WTC11 (cell line): ENCODE measurements around the gene CLK2. TPM values are rescaled to one million over a fixed set of nuclear protein-coding genes. Genes with fewer than 3 reads are reported as not detected.

Source experiments
- ATAC-seq: fragments of 200-7000 bp; cut with Tn5 transposase; 2 replicates; pipeline ENCODE4 v1.10.0; 2021; ENCODE audit warnings: mild to moderate bottlenecking, moderate library complexity
- CTCF ChIA-PET: fragments of 300-600 bp; sonication (Branson Sonifier 250); formaldehyde crosslinking; loops from one replicate; lab custom pipeline; 2021; ENCODE audit warnings: antibody characterized with exemption; lab: Charles Lee
- POLR2A ChIA-PET: fragments of 350-600 bp; sonication (Branson Sonifier 250); formaldehyde crosslinking; loops from one replicate; lab custom pipeline; 2021; ENCODE audit warnings: antibody characterized with exemption; lab: Charles Lee
- DNase-seq: peaks from one replicate; pipeline ENCODE4 v3.0.0; 2021; ENCODE audit warnings: low spot score
- H3K27ac Mint-ChIP-seq: 2 replicates; pipeline ENCODE4 v1.8.0; 2021; ENCODE audit warnings: mixed read lengths
- H3K27me3 Mint-ChIP-seq: 2 replicates; pipeline ENCODE4 v1.8.0; 2021; ENCODE audit warnings: low read depth, mild to moderate bottlenecking, moderate library complexity, mixed read lengths
- H3K36me3 Mint-ChIP-seq: 2 replicates; pipeline ENCODE4 v1.8.0; 2021; ENCODE audit warnings: mixed read lengths
- H3K4me1 Mint-ChIP-seq: 2 replicates; pipeline ENCODE4 v1.8.0; 2022; ENCODE audit warnings: mixed read lengths
- H3K4me3 Mint-ChIP-seq: 2 replicates; pipeline ENCODE4 v1.8.0; 2021; ENCODE audit warnings: mild to moderate bottlenecking, moderate library complexity, mixed read lengths
- H3K9me3 Mint-ChIP-seq: 2 replicates; pipeline ENCODE4 v1.8.0; 2021; ENCODE audit warnings: mixed read lengths
- FOXK1 ChIP-seq: sonication (generic); formaldehyde crosslinking; IDR thresholded peaks from 2 replicates; pipeline ENCODE4 v1.8.0; 2022; ENCODE audit warnings: mild to moderate bottlenecking, moderate library complexity, missing genetic modification reagents
- GABPB1 ChIP-seq: sonication (generic); formaldehyde crosslinking; IDR thresholded peaks from 2 replicates; pipeline ENCODE4 v1.8.1; 2023; ENCODE audit warnings: mild to moderate bottlenecking, missing genetic modification reagents
- GRHL2 ChIP-seq: fragments of 250-450 bp; sonication (Bioruptor Pico); IDR thresholded peaks from 2 replicates; pipeline ENCODE4 v1.8.0; 2022; ENCODE audit warnings: mild to moderate bottlenecking, moderate library complexity; ENCODE audit not compliant: insufficient replicate concordance, severe bottlenecking
- KAT7 ChIP-seq: sonication (generic); formaldehyde crosslinking; IDR thresholded peaks from 2 replicates; pipeline ENCODE4 v1.8.1; 2023; ENCODE audit warnings: missing genetic modification reagents, mild to moderate bottlenecking, borderline replicate concordance
- MXD4 ChIP-seq: fragments of 250-450 bp; sonication (Bioruptor Pico); IDR thresholded peaks from 2 replicates; pipeline ENCODE4 v1.8.0; 2021; ENCODE audit warnings: mild to moderate bottlenecking, moderate library complexity, borderline replicate concordance
- ZNF121 ChIP-seq: sonication (generic); formaldehyde crosslinking; IDR thresholded peaks from 2 replicates; pipeline ENCODE4 v1.8.0; 2023; ENCODE audit warnings: missing genetic modification reagents
- total RNA-seq: library from RNA; stranded (reverse); gene quantifications from 3 replicates; pipeline ENCODE4 v1.2.3, GENCODE V29; 2021
- TF ChIP-seq, protein P1 (sequence below): sonication (generic); formaldehyde crosslinking; IDR thresholded peaks from 2 replicates; pipeline ENCODE4 v1.8.1; 2022; ENCODE audit warnings: low read depth, missing genetic modification reagents, borderline replicate concordance
- TF ChIP-seq, protein P2 (sequence below): sonication (generic); formaldehyde crosslinking; IDR thresholded peaks from 2 replicates; pipeline ENCODE4 v1.8.1; 2023; ENCODE audit warnings: mild to moderate bottlenecking, missing genetic modification reagents, borderline replicate concordance
- TF ChIP-seq, protein P3 (sequence below): sonication (generic); formaldehyde crosslinking; IDR thresholded peaks from 2 replicates; pipeline ENCODE4 v1.8.0; 2022; ENCODE audit warnings: mild to moderate bottlenecking, missing genetic modification reagents
- TF ChIP-seq, protein P4 (sequence below): sonication (generic); formaldehyde crosslinking; IDR thresholded peaks from 2 replicates; pipeline ENCODE4 v1.8.1; 2022; ENCODE audit warnings: low read depth, mild to moderate bottlenecking, moderate library complexity, missing genetic modification reagents, borderline replicate concordance
- TF ChIP-seq, protein P5 (sequence below): sonication (generic); formaldehyde crosslinking; IDR thresholded peaks from 2 replicates; pipeline ENCODE4 v1.8.1; 2023; ENCODE audit warnings: mild to moderate bottlenecking, missing genetic modification reagents, moderate library complexity

CLK2 gene
- total RNA-seq, 1 experiment from 2014 or later: 74.4 TPM

DNA sequence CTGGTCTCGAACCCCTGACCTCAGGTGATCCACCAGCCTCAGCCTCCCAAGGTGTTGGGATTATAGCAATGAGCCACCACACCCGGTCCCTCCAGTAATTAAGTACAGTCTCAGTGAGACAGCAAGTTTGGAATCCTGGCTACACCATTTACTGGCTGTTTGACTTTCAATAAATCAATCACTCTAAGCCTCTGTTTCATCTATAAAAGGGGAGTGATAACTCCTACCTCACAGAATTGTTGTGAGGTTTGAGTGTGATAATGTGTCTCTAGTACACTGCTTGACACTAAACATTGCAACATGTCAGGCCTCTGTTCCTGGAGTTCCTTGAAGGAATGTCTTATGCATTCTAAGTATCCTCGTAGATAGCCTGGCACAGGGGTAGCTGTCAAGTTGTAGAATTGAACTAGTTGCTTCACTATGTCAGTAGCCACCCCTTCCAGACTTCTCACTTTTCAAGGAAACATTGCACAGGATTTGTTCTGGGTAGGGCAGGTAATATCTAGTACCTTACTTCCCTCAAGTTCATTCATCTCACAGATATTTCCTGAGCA lies 30.4 kb downstream of the CLK2 start (continued):
- TF ChIP-seq, protein P1, sequence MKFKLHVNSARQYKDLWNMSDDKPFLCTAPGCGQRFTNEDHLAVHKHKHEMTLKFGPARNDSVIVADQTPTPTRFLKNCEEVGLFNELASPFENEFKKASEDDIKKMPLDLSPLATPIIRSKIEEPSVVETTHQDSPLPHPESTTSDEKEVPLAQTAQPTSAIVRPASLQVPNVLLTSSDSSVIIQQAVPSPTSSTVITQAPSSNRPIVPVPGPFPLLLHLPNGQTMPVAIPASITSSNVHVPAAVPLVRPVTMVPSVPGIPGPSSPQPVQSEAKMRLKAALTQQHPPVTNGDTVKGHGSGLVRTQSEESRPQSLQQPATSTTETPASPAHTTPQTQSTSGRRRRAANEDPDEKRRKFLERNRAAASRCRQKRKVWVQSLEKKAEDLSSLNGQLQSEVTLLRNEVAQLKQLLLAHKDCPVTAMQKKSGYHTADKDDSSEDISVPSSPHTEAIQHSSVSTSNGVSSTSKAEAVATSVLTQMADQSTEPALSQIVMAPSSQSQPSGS (CRISPR knock-in tag): no peak
- TF ChIP-seq MXD4 (CRISPR knock-in tag) (no peak), KAT7 (CRISPR knock-in tag) (no peak)
- TF ChIP-seq, protein P2, sequence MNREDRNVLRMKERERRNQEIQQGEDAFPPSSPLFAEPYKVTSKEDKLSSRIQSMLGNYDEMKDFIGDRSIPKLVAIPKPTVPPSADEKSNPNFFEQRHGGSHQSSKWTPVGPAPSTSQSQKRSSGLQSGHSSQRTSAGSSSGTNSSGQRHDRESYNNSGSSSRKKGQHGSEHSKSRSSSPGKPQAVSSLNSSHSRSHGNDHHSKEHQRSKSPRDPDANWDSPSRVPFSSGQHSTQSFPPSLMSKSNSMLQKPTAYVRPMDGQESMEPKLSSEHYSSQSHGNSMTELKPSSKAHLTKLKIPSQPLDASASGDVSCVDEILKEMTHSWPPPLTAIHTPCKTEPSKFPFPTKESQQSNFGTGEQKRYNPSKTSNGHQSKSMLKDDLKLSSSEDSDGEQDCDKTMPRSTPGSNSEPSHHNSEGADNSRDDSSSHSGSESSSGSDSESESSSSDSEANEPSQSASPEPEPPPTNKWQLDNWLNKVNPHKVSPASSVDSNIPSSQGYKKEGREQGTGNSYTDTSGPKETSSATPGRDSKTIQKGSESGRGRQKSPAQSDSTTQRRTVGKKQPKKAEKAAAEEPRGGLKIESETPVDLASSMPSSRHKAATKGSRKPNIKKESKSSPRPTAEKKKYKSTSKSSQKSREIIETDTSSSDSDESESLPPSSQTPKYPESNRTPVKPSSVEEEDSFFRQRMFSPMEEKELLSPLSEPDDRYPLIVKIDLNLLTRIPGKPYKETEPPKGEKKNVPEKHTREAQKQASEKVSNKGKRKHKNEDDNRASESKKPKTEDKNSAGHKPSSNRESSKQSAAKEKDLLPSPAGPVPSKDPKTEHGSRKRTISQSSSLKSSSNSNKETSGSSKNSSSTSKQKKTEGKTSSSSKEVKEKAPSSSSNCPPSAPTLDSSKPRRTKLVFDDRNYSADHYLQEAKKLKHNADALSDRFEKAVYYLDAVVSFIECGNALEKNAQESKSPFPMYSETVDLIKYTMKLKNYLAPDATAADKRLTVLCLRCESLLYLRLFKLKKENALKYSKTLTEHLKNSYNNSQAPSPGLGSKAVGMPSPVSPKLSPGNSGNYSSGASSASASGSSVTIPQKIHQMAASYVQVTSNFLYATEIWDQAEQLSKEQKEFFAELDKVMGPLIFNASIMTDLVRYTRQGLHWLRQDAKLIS (CRISPR knock-in tag): no peak

DNA sequence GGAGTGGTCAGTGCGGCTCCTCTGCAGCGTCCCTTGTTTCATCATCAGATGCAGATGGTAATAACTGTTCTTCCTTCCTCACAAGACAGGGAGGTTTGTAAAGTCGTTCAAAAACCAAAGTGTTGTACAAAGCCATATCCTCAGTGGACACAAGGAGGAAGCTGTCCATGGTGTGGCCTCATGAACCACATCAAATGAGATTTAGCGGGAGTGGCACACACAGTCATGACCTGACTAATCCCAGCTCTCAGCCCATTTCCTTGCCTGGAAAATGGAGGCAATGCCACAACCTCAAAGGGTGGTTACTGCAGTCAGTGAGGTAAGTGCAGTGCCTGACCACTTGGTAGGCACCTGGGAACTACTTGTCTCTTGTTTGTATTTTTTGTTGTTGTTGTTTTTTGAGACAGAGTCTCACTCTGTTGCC lies 31.5 kb downstream of the CLK2 start:
- DNase-seq (no peak), ATAC-seq (no peak)
- Mint-ChIP-seq H3K9me3 (no peaks in the 10 kb centered on the region), H3K27me3 (peaks cover 35% of the 10 kb centered on the region), H3K4me3 (no peak overlapping the region), H3K36me3 (peaks cover 5% of the 10 kb centered on the region), H3K4me1 (peaks cover 28% of the 10 kb centered on the region), H3K27ac (no peak overlapping the region)
- ChIA-PET CTCF (interaction anchor here (1.2 to 2.7 kb wide), 4 partner anchors 9 to 82 kb away, joined by 3 to 39 read pairs (median 4); no protein-coding TSS in a partner anchor), POLR2A (interaction anchor here (0.6 to 1.8 kb wide), 2 partner anchors 33 to 48 kb away, joined by 3 to 4 read pairs; no protein-coding TSS in a partner anchor)
- TF ChIP-seq GRHL2 (no peak), ZNF121 (CRISPR knock-in tag) (peak; percentile 69; the same call in 1 of the 2 replicates)

DNA sequence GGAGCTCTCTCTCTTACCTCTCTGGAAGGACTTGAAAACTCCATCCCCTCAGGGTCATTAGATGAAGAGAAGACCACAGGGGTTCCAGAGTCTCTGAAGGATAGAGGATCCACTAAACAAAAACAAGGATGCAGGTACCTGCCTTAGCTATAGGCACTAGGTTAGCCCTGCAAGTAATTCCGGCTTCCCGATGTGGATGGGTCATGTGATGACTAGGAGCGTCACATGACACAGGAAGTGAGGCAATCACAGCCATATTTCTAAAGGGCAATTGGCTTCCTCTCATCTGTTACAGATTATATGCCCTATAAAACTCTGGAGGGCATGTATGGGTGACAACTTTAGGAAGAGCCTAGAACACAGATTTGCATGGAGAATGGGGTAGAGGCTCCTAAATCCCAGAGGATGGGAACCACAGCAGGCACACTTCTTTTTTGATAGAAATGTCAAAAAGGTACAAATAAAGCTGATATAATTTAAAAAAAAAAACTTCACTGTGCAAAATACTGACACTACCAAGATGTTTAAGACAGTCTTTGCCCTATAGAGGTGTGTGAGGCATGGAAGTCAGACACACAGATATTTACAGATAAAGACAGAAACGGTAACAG lies 32.1 kb downstream of the CLK2 start:
- no peaks in the 10 kb centered on the region for H3K9me3 Mint-ChIP-seq
- ATAC-seq (no peak), DNase-seq (peak; percentile 56)
- H3K27me3 Mint-ChIP-seq: peaks cover 28% of the 10 kb centered on the region
- H3K4me1 Mint-ChIP-seq: peaks cover 28% of the 10 kb centered on the region
- H3K4me3 Mint-ChIP-seq: peak overlapping the region; percentile 78
- ChIA-PET POLR2A (interaction anchor here (0.6 to 1.8 kb wide), 4 partner anchors 20 to 47 kb away, joined by 3 to 5 read pairs (median 4); partner anchors contain the start of genes SCAMP3 and THBS3), CTCF (interaction anchor here (0.6 to 2.7 kb wide), 6 partner anchors 10 to 83 kb away, joined by 3 to 39 read pairs (median 4); partner anchors contain the start of gene KRTCAP2)
- TF ChIP-seq FOXK1 (CRISPR knock-in tag): 0 out of 2 replicates have a peak, but pooled peaks have one; percentile 21
- TF ChIP-seq, protein P3, sequence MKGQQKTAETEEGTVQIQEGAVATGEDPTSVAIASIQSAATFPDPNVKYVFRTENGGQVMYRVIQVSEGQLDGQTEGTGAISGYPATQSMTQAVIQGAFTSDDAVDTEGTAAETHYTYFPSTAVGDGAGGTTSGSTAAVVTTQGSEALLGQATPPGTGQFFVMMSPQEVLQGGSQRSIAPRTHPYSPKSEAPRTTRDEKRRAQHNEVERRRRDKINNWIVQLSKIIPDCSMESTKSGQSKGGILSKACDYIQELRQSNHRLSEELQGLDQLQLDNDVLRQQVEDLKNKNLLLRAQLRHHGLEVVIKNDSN (CRISPR knock-in tag): peak; percentile 99
- TF ChIP-seq, protein P4, sequence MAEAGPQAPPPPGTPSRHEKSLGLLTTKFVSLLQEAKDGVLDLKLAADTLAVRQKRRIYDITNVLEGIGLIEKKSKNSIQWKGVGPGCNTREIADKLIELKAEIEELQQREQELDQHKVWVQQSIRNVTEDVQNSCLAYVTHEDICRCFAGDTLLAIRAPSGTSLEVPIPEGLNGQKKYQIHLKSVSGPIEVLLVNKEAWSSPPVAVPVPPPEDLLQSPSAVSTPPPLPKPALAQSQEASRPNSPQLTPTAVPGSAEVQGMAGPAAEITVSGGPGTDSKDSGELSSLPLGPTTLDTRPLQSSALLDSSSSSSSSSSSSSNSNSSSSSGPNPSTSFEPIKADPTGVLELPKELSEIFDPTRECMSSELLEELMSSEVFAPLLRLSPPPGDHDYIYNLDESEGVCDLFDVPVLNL (CRISPR knock-in tag): no peak
- TF ChIP-seq, protein P5, sequence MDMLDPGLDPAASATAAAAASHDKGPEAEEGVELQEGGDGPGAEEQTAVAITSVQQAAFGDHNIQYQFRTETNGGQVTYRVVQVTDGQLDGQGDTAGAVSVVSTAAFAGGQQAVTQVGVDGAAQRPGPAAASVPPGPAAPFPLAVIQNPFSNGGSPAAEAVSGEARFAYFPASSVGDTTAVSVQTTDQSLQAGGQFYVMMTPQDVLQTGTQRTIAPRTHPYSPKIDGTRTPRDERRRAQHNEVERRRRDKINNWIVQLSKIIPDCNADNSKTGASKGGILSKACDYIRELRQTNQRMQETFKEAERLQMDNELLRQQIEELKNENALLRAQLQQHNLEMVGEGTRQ: peak; percentile 99
- TF ChIP-seq GABPB1: peak; percentile 36; the same call in 1 of the 2 replicates
- peaks cover under 1% of the 10 kb centered on the region for H3K36me3 Mint-ChIP-seq
- H3K27ac Mint-ChIP-seq: peak overlapping the region; percentile 71
